ENCODE data around the gene OSTF1. TPM values are rescaled to one million over a fixed set of nuclear protein-coding genes. Genes with fewer than 3 reads are reported as not detected.

OSTF1 gene
- total and polyA plus RNA-seq, 10 of the 15 experiments (the other 5 are each of a cell fraction or from before 2014, with no cell fraction given) = 36.2 to 82.4 (median 46.9) TPM

GRCh38 chr9:75090579-75090978 lies 2.3 kb downstream of the OSTF1 start:
- no TSS peak for BruUV-seq (replicated peaks)
- no peak overlapping the region for H3K9ac ChIP-seq (ENCODE audit: control insufficient read depth, insufficient read depth, low read length)
- WGBS (ENCODE audit: insufficient coverage, insufficient replicate concordance, low lambda C conversion rate, missing lambda C conversion rate) = 93% methylated on average over 4 of the region's 4 CpGs

More at GRCh38 chr9:75090579-75090978, 2.3 kb downstream of the OSTF1 start:
- CTCF ChIA-PET = interaction anchor here (0.8 to 2.2 kb wide), 4 partner anchors 15 to 315 kb away, joined by 3 to 9 read pairs (median 4); partner anchors contain the start of gene CARNMT1
- TF ChIP-seq STAT3 (IDR thresholded peaks at IDR 0.05; ENCODE audit: low read depth, low read length) (no peak), JUND (IDR thresholded peaks at IDR 0.05; ENCODE audit: low read depth, low read length) (no peak), RBBP5 (conservative IDR thresholded peaks at IDR 0.05) (no peak), RAD51 (IDR thresholded peaks at IDR 0.05) (no peak), E4F1 (IDR thresholded peaks at IDR 0.05; ENCODE audit: borderline replicate concordance, partially characterized antibody) (no peak), KAT2A (conservative IDR thresholded peaks at IDR 0.05; ENCODE audit: control insufficient read depth, low read depth, low read length) (no peak), EGR1 (IDR thresholded peaks at IDR 0.05; ENCODE audit: borderline replicate concordance in 1 of 2, low read depth in 2 of 2, low read length in 2 of 2) (no peak), CBX3 (IDR thresholded peaks at IDR 0.05; ENCODE audit: borderline replicate concordance, low read depth) (no peak)
- Histone ChIP-seq H3K79me2 (ENCODE audit: control insufficient read depth, insufficient read depth, low read length) (peaks cover 53% of the 10 kb centered on the region), H2AFZ (ENCODE audit: control insufficient read depth, low read depth, low read length) (no peak overlapping the region), H3K27me3 (replicated peaks in 1 of 2; ENCODE audit: control insufficient read depth in 2 of 2, insufficient read depth in 2 of 2, low read length in 1 of 2) (no peaks in the 10 kb centered on the region), H3K4me1 (ENCODE audit: control insufficient read depth, insufficient read depth, low read length) (peaks cover 11% of the 10 kb centered on the region; the same call in 1 of the 2 replicates), H3K27ac (ENCODE audit: control insufficient read depth, insufficient read depth) (no peak overlapping the region), H3K9me3 (replicated peaks; ENCODE audit: control insufficient read depth, insufficient read depth, low read length) (no peaks in the 10 kb centered on the region), H4K20me1 (ENCODE audit: control insufficient read depth, insufficient read depth) (no peaks in the 10 kb centered on the region), H3K4me3 (peak overlapping the region; percentile 93; the same call in 1 of the 2 replicates), H3K36me3 (ENCODE audit: control insufficient read depth in 2 of 2, insufficient read depth in 2 of 2, low read length in 1 of 2) (no peaks in the 10 kb centered on the region), H3K4me2 (ENCODE audit: control insufficient read depth, insufficient read depth) (peak overlapping the region; percentile 94)
- SMC1A ChIA-PET (ENCODE audit: uncharacterized antibody, unreplicated experiment) = interaction anchor here (1.2 to 11.0 kb wide), 6 partner anchors 11 to 318 kb away, joined by 4 to 74 read pairs (median 5); partner anchors contain the start of gene CARNMT1
- RAD21 ChIA-PET (ENCODE audit: unreplicated experiment) = interaction anchor here (3.3 kb wide), 1 partner anchor 63 kb away, joined by 14 read pairs; the partner anchor contains the start of gene CARNMT1
- ATAC-seq = no peak
- POLR2A ChIA-PET = interaction anchor here (0.6 to 1.2 kb wide), 4 partner anchors 64 to 1790 kb away, joined by 4 to 5 read pairs (median 4); no protein-coding TSS in a partner anchor
- DNase-seq (ENCODE audit: low read depth, low spot score) = no peak
- in situ Hi-C loops (cut with MboI) = no loop called here
- intact Hi-C loops (cut with micrococcal nuclease; ENCODE audit: unreplicated experiment) = no loop called here
- peak; percentile 35 for FAIRE-seq

Data from GM12878 (cell line).